Prostate gland (tissue), 2 donors: ENCODE data around the gene CCSER1.

ENCODE experiments used
- POLR2A ChIP-seq: fragments of 450-650 bp; IDR thresholded peaks from one replicate; pipeline ENCODE4 v1.6.1; 2016; ENCODE audit warnings: antibody characterized with exemption, mild to moderate bottlenecking
- POLR2AphosphoS5 ChIP-seq: sonication (generic); formaldehyde crosslinking; IDR thresholded peaks from one replicate; pipeline ENCODE4 v1.6.1; 2017; ENCODE audit warnings: antibody characterized with exemption
- TF ChIP-seq, protein P1 (sequence below), 4 experiments: fragments of 200-600 bp in 2 of 4; fragments of 450-650 bp in 2 of 4; sonication (generic) in 2 of 4; IDR thresholded peaks; 1 replicate in 3 of 4; 2 replicates in 1 of 4; pipeline ENCODE4 v1.5.1; 2016 to 2019; ENCODE audit warnings: antibody characterized with exemption in 4 of 4, mild to moderate bottlenecking in 2 of 4, moderate library complexity in 2 of 4

DNA sequence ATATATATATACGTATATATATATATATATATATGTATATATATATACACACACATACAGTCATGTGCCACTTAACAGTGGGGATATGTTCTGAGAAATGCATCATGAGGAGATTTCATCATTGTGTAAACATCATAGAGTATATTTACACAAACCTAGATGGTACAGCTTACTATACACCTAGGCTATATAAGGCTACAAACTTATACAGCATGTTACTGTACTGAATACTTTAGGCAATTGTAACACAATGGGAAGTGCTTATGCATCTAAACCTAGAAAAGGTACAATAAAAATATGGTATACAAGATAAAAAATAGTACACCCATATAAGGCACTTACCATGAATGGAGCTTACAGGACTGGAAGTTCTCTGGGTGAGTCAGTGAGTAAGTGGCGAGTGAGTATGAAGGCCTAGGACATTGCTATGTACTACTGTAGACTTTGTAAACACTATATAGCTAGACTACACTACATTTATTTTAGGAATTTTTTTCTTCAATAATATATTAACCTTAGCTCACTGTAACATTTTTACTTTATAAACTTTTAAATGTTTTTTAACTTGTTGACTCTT is 13.2 kb upstream of the CCSER1 start:
- TF ChIP-seq, protein P1, sequence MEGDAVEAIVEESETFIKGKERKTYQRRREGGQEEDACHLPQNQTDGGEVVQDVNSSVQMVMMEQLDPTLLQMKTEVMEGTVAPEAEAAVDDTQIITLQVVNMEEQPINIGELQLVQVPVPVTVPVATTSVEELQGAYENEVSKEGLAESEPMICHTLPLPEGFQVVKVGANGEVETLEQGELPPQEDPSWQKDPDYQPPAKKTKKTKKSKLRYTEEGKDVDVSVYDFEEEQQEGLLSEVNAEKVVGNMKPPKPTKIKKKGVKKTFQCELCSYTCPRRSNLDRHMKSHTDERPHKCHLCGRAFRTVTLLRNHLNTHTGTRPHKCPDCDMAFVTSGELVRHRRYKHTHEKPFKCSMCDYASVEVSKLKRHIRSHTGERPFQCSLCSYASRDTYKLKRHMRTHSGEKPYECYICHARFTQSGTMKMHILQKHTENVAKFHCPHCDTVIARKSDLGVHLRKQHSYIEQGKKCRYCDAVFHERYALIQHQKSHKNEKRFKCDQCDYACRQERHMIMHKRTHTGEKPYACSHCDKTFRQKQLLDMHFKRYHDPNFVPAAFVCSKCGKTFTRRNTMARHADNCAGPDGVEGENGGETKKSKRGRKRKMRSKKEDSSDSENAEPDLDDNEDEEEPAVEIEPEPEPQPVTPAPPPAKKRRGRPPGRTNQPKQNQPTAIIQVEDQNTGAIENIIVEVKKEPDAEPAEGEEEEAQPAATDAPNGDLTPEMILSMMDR (IDR thresholded peaks at IDR 0.05) = no peak
- TF ChIP-seq POLR2A = no peak
- TF ChIP-seq POLR2AphosphoS5 = no peak
